ENCODE measurements around the gene CCDC3.

CCDC3 gene

DNA sequence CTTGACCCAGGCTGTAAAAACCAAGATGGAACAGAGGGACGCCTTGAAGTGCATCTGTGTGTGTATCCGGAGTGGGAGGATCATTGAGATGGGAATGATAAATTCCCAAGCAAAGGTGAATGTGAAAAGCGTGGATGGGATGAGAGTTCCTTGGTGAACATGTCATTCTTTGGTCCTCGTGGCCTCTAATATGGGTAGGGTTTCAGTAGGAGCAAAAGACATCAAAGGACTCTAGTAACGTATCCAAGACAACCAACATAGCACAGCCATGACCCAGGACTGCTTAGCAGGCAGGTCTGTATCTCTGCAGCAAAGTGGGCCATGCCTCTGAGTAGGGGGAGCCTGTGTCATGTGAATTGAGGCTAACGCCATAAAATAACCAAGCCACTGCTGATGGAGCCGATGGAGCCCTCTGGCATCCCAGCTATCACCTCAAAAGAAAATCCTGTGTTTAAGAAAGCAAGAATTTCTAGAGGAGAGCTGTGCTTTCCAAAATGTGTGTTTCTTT is 98.6 kb downstream of the CCDC3 start:
- intact Hi-C loops (cut with DNase I; ENCODE audit: low total_unique reads), result loop anchor here (5.0 kb wide), 1 partner anchor 99 kb away; the partner anchor contains the start of gene CCDC3
- Histone ChIP-seq H3K4me1 (peaks cover 4 to 57% (median 29%) of the 10 kb centered on the region in 4 donors), H3K27ac (peak overlapping the region; percentile 70 to 83), H3K36me3 (peaks cover 4 to 11% (median 10%) of the 10 kb centered on the region in 3 donors), H3K27me3 (no peaks in the 10 kb centered on the region), H3K9me3 (no peaks in the 10 kb centered on the region), H3K4me3 (no peak overlapping the region)
- TF ChIP-seq, protein P1, sequence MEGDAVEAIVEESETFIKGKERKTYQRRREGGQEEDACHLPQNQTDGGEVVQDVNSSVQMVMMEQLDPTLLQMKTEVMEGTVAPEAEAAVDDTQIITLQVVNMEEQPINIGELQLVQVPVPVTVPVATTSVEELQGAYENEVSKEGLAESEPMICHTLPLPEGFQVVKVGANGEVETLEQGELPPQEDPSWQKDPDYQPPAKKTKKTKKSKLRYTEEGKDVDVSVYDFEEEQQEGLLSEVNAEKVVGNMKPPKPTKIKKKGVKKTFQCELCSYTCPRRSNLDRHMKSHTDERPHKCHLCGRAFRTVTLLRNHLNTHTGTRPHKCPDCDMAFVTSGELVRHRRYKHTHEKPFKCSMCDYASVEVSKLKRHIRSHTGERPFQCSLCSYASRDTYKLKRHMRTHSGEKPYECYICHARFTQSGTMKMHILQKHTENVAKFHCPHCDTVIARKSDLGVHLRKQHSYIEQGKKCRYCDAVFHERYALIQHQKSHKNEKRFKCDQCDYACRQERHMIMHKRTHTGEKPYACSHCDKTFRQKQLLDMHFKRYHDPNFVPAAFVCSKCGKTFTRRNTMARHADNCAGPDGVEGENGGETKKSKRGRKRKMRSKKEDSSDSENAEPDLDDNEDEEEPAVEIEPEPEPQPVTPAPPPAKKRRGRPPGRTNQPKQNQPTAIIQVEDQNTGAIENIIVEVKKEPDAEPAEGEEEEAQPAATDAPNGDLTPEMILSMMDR (IDR thresholded peaks at IDR 0.05), result no peak
- DNase-seq, result no peak

DNA sequence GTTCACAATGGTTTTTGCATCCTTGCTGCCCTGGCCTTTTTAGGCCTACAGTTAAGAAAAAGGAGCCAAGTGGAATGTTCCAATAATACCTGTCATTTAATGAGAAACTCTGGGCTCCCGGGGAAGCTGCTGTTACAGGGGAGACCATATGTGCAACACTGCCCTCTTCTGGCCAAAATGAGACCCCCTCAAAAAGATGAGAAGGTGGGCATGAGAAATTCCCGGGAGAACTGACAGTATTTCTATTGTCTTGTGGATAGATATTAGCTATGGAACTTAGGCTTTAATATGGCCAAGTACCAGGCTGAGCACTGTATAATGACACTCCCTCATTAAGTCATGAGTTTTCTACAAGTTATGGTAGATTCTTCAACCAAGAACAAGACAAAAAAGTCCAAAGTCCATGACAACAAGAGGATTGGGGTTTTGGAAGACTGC is 99.4 kb downstream of the CCDC3 start:
- Histone ChIP-seq H3K36me3 (peaks cover 10 to 18% (median 17%) of the 10 kb centered on the region in 3 donors), H3K4me3 (no peak overlapping the region), H3K27me3 (no peaks in the 10 kb centered on the region), H3K9me3 (no peaks in the 10 kb centered on the region), H3K27ac (peak overlapping the region in 1 of 2 donors; percentile 83), H3K4me1 (peaks cover 4 to 50% (median 27%) of the 10 kb centered on the region in 4 donors)
- TF ChIP-seq, protein P1 (IDR thresholded peaks at IDR 0.05), result peak; percentile 60 to 67
- intact Hi-C loops (cut with DNase I; ENCODE audit: low total_unique reads), result loop anchor here (5.0 kb wide), 1 partner anchor 100 kb away; the partner anchor contains the start of gene CCDC3
- DNase-seq, result peak in 1 of 2 donors; percentile 66

DNA sequence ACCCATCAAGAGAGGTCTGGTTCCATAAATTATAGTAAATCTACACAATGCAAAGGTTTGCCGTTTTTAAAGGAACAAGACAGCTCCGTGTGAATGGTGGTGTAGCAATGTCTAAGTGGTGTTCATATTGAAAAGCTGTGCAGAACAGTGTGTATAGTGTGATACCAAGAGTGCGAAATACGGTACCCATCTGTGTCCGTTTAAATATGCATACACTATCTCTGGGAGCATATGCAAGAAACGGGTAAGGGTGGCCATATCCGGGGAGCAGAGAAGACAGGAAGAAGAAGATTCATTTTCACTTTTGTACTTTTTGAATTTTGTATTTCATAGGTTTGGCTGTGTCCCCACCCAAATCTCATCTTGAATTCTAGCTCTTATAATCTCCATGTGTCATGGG is 102.0 kb downstream of the CCDC3 start:
- intact Hi-C loops (cut with DNase I; ENCODE audit: low total_unique reads), result no loop called here
- peaks cover 0 to 24% (median 11%) of the 10 kb centered on the region in 4 donors for H3K4me1 ChIP-seq
- TF ChIP-seq, protein P1 (IDR thresholded peaks at IDR 0.05), result no peak
- DNase-seq, result no peak
- no peaks in the 10 kb centered on the region for H3K9me3 ChIP-seq
- no peak overlapping the region for H3K4me3 ChIP-seq
- H3K27ac ChIP-seq, result no peak overlapping the region
- peaks cover 20 to 31% (median 30%) of the 10 kb centered on the region in 3 donors for H3K36me3 ChIP-seq
- H3K27me3 ChIP-seq, result no peaks in the 10 kb centered on the region

DNA sequence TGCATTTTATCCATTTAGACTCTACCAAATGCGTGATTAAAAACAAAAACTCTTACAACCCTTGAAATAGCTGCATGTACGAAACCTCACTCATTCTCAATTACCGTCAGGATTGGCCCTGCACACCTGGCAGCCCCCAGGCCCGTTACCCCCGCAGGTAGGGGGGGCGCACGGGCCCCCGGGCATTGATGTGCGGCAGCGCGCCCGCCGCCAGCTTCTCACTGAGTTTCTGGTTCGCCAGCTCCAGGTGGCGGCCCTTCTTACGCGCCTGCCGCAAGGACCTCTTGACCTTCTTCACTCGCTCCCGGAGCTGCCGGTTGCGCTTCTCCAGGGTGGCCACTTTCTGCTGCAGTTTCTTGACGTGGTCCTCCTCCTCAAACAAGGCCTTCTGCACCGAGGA is 103.2 kb downstream of the CCDC3 start:
- H3K4me3 ChIP-seq, result no peak overlapping the region
- peaks cover 20 to 31% (median 30%) of the 10 kb centered on the region in 3 donors for H3K36me3 ChIP-seq
- intact Hi-C loops (cut with DNase I; ENCODE audit: low total_unique reads), result no loop called here
- peaks cover 0 to 11% (median 8%) of the 10 kb centered on the region in 4 donors for H3K4me1 ChIP-seq
- DNase-seq, result no peak
- H3K27me3 ChIP-seq, result no peaks in the 10 kb centered on the region
- peaks cover 0 to 3% (median 3%) of the 10 kb centered on the region in 3 donors for H3K9me3 ChIP-seq
- TF ChIP-seq, protein P1 (IDR thresholded peaks at IDR 0.05), result no peak
- no peak overlapping the region for H3K27ac ChIP-seq

DNA sequence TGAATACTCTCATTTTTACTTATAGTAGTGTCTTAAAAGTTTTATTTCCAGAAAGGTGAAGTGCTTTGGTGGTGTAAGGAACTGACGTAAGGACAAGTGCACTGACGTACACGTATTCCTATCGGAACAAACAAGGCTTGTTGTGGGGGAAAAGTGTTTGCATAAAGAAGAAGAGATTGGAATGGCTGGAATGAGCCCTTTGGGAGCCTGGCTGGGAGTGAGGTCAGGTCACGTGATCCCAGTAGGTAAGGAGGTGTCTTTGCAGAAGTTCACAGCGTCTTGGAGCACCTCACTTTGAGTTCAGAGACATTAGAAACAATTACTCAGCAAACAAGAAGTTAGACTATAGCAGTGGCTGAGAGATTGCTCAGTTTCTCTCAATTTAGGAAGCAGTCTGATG is 104.2 kb downstream of the CCDC3 start:
- TF ChIP-seq, protein P1 (IDR thresholded peaks at IDR 0.05), result no peak
- no peak overlapping the region for H3K4me3 ChIP-seq
- peaks cover 0 to 8% (median 4%) of the 10 kb centered on the region in 3 donors for H3K9me3 ChIP-seq
- H3K27me3 ChIP-seq, result no peaks in the 10 kb centered on the region
- peaks cover 20 to 31% (median 30%) of the 10 kb centered on the region in 3 donors for H3K36me3 ChIP-seq
- peaks cover 0 to 6% (median under 1%) of the 10 kb centered on the region in 4 donors for H3K4me1 ChIP-seq
- no peak for DNase-seq
- intact Hi-C loops (cut with DNase I; ENCODE audit: low total_unique reads), result no loop called here
- no peak overlapping the region for H3K27ac ChIP-seq
